Activated CD4-positive, alpha-beta memory T cell treated with anti-CD3 and anti-CD28 coated beads for 36 hours (primary cell): ENCODE results near the gene IQGAP3. TPM values are rescaled to one million over a fixed set of nuclear protein-coding genes. Genes with fewer than 3 reads are reported as not detected.

ENCODE experiments used
- CTCF ChIA-PET: fragments of 350-600 bp; sonication (Branson Sonifier 250); formaldehyde crosslinking; loops from one replicate; lab custom pipeline; 2021; ENCODE audit warnings: antibody characterized with exemption, inconsistent platforms; lab: Charles Lee
- POLR2A ChIA-PET: fragments of 350-600 bp; sonication (Branson Sonifier 250); formaldehyde crosslinking; loops from one replicate; lab custom pipeline; 2021; ENCODE audit warnings: antibody characterized with exemption; lab: Charles Lee
- DNase-seq: peaks from one replicate; pipeline ENCODE4 v3.0.0-alpha.2; 2020
- H3K27ac Mint-ChIP-seq: one replicate; pipeline ENCODE4 v1.8.0; 2021; ENCODE audit warnings: mixed read lengths
- H3K27me3 Mint-ChIP-seq: one replicate; pipeline ENCODE4 v1.8.0; 2021; ENCODE audit warnings: mixed read lengths
- H3K36me3 Mint-ChIP-seq: one replicate; pipeline ENCODE4 v1.8.0; 2021; ENCODE audit warnings: mixed read lengths
- H3K4me1 Mint-ChIP-seq: one replicate; pipeline ENCODE4 v1.8.0; 2021; ENCODE audit warnings: low read depth, mixed read lengths
- H3K4me3 Mint-ChIP-seq: one replicate; pipeline ENCODE4 v1.8.0; 2021; ENCODE audit warnings: mild to moderate bottlenecking, mixed read lengths
- H3K9me3 Mint-ChIP-seq: one replicate; pipeline ENCODE4 v1.8.0; 2021; ENCODE audit warnings: mixed read lengths
- intact Hi-C: fragments of 100-400 bp; cut with micrococcal nuclease; formaldehyde crosslinking; loops from one replicate; pipeline ENCODE4 v1.15.1; 2023
- total RNA-seq, 2 experiments: library from RNA; stranded (reverse); gene quantifications; one replicate each; pipeline ENCODE4 v1.2.3, GENCODE V29; 2021

IQGAP3 gene
- total RNA-seq, 2 experiments from 2014 or later, result 16.9 to 19.3 TPM

DNA sequence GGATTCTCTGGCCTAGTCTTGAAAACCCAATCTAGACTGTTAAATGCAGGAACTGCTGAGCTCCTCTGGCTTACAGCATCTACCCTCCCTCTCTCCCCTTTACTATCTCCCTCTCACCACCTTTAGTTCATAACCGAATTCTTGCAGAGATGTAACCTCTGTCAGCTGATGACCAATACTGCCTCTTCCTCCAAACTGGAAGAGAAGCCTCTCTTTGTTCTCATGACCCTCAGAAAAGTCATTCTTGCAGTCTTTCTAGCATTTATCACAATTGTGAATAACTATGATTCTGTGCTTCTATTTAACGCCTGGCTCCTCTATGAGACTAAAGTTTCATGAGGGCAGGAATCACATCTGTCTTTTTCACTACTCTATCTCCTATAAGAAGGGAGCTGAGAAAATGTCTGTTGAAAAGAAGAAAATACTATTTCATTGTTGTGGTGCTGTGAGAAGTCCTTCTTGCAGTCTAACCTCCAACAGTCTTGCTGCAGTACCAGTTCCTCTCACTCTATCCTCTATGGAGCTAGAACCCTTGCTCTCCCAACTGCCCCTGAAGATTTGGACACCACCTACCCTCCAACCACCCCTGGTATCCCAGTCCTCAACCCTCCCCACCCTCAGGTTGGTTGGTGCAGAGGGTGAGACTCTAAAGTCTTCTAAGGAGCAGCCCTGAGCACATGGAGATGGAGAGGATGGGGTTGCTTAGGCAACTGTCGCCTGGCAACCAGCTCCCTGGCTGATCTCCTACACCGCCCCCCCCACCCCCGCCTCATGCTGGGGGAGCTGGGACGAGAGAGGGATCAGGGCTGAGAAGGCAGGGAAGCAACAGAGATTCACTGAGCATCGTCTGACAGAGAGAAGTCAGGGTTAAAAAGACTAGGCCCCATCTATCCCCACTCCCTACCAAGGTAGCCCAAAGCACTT is 85.7 kb downstream of the IQGAP3 start:
- Mint-ChIP-seq H3K9me3 (no peaks in the 10 kb centered on the region), H3K27ac (peak overlapping the region; percentile 88), H3K27me3 (no peaks in the 10 kb centered on the region), H3K4me3 (no peak overlapping the region), H3K4me1 (peaks cover 85% of the 10 kb centered on the region), H3K36me3 (peaks cover 11% of the 10 kb centered on the region)
- ChIA-PET CTCF (interaction anchor here (1.0 to 1.7 kb wide), 4 partner anchors 14 to 121 kb away, joined by 3 to 5 read pairs (median 3); partner anchors contain the start of genes GPATCH4 and MEF2D), POLR2A (interaction anchor here (0.9 to 1.6 kb wide), 2 partner anchors 14 to 18 kb away, joined by 3 to 6 read pairs; partner anchors contain the start of gene MEF2D)
- intact Hi-C loops, result no loop called here
- DNase-seq, result no peak

DNA sequence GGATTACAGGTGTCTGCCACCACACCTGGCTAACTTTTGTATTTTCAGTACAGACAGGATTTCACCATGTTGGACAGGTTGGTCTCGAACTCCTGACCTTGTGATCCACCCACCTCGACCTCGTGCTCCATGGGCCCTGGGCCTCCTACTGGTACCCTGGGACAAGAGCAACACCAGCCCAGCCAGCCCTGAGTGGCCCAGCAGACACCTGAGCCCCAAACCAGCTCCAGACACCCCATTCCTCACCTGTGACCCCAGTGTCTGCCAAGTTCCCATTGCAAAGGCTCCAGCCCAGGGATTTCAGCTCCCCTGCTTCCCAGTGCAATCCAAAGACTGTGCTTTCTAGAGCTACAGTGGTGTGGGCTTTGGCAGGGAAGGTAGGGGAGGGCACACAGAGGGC is 86.4 kb downstream of the IQGAP3 start:
- peak overlapping the region; percentile 18 for H3K27ac Mint-ChIP-seq
- CTCF ChIA-PET, result interaction anchor here (1.0 to 3.2 kb wide), 6 partner anchors 9 to 122 kb away, joined by 3 to 13 read pairs (median 4); partner anchors contain the start of genes GPATCH4 and MEF2D
- H3K4me3 Mint-ChIP-seq, result no peak overlapping the region
- no peaks in the 10 kb centered on the region for H3K9me3 Mint-ChIP-seq
- no peaks in the 10 kb centered on the region for H3K27me3 Mint-ChIP-seq
- DNase-seq, result no peak
- intact Hi-C loops, result no loop called here
- POLR2A ChIA-PET, result interaction anchor here (0.6 to 1.6 kb wide), 4 partner anchors 15 to 1283 kb away, joined by 3 to 6 read pairs (median 4); partner anchors contain the start of gene MEF2D
- peaks cover 17% of the 10 kb centered on the region for H3K36me3 Mint-ChIP-seq
- peaks cover 85% of the 10 kb centered on the region for H3K4me1 Mint-ChIP-seq

DNA sequence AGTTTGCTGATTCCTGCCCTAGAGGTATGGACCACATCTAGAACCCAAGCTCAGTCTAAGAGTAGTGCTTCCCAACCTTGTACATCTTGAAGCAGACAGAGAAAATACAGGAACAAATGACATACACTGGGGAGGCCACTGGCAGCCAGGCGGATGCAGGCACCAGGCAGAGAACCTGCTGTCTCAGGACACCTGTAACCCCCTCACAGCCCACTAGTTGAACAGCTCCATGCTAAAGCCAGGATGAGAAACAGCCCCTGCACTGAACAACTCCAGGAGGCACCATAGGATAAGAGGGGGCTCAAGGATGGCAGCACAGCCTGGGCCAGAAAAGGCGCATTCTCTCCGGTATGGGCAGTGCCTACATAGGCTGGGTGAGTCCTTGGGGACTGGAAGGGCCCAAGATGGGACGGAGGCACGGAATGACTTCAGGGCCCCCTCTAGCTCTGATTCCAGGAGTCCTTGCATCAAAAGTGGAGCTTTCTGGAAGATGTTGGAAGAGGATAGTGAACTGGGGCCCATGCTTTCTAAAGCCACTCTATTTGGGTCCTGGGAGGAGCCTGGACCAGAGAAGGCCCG is 87.8 kb downstream of the IQGAP3 start:
- Mint-ChIP-seq H3K27ac (peak overlapping the region; percentile 9), H3K4me1 (peaks cover 81% of the 10 kb centered on the region), H3K36me3 (peaks cover 30% of the 10 kb centered on the region), H3K4me3 (no peak overlapping the region), H3K27me3 (no peaks in the 10 kb centered on the region), H3K9me3 (no peaks in the 10 kb centered on the region)
- POLR2A ChIA-PET, result interaction anchor here (0.9 to 1.9 kb wide), 5 partner anchors 9 to 21 kb away, joined by 3 to 8 read pairs (median 3); partner anchors contain the start of gene MEF2D
- intact Hi-C loops, result no loop called here
- DNase-seq, result no peak
- CTCF ChIA-PET, result interaction anchor here (3.2 to 5.8 kb wide), 2 partner anchors 15 to 99 kb away, joined by 13 to 180 read pairs; partner anchors contain the start of gene MEF2D

DNA sequence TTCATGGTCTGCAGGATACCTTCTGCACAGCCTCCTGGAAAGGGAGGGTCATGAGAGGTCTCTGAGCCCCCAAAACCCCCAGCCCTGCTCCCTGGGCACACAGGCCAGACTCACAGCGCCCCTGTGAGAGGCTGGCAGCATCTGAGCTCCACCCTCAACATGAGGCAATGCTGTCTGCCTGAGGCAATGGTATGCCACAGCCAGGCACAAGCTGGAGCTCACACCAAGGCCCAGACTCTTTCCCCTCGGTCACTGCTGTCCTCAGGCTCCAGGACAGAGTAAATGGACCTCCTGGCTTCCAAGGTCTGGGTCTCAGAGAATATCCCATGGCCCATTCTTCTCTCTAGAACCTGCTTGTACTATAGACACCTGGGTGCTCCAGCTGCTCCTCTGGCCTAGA is 89.0 kb downstream of the IQGAP3 start:
- H3K36me3 Mint-ChIP-seq, result peaks cover 38% of the 10 kb centered on the region
- no peaks in the 10 kb centered on the region for H3K27me3 Mint-ChIP-seq
- ChIA-PET POLR2A (interaction anchor here (1.1 to 1.9 kb wide), 3 partner anchors 16 to 23 kb away, joined by 3 to 8 read pairs (median 5); partner anchors contain the start of gene MEF2D), CTCF (interaction anchor here (1.5 to 5.8 kb wide), 3 partner anchors 17 to 98 kb away, joined by 5 to 180 read pairs (median 13); partner anchors contain the start of gene MEF2D)
- no peak overlapping the region for H3K4me3 Mint-ChIP-seq
- no peak for DNase-seq
- no peaks in the 10 kb centered on the region for H3K9me3 Mint-ChIP-seq
- peak overlapping the region; percentile 9 for H3K27ac Mint-ChIP-seq
- H3K4me1 Mint-ChIP-seq, result peaks cover 72% of the 10 kb centered on the region
- intact Hi-C loops, result no loop called here

DNA sequence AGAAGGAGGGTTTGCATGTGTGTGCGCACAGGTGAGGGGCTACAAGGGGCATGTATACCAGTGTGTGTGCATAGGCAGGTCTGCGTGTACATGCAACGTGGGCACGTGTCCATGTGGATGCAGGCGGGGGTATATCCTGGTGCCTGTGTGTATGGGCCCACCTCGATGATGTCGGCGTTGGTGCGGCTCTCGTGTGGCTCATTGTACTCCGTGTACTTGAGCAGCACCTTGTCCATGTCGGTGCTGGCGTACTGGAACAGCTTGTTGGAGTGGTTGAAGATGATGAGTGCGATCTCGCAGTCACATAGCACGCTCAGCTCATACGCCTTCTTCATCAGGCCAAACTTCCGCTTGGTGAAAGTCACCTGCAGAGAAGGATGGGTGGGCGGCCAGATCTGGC is 90.1 kb downstream of the IQGAP3 start:
- Mint-ChIP-seq H3K27me3 (no peaks in the 10 kb centered on the region), H3K4me3 (no peak overlapping the region), H3K9me3 (no peaks in the 10 kb centered on the region), H3K4me1 (peaks cover 68% of the 10 kb centered on the region), H3K36me3 (peaks cover 40% of the 10 kb centered on the region), H3K27ac (peak overlapping the region; percentile 79)
- CTCF ChIA-PET, result interaction anchor here (0.8 to 5.8 kb wide), 6 partner anchors 9 to 90 kb away, joined by 3 to 180 read pairs (median 10); partner anchors contain the start of genes IQGAP3 and MEF2D
- intact Hi-C loops, result no loop called here
- POLR2A ChIA-PET, result interaction anchor here (1.0 kb wide), 1 partner anchor 17 kb away, joined by 3 read pairs; no protein-coding TSS in a partner anchor
- DNase-seq, result no peak

DNA sequence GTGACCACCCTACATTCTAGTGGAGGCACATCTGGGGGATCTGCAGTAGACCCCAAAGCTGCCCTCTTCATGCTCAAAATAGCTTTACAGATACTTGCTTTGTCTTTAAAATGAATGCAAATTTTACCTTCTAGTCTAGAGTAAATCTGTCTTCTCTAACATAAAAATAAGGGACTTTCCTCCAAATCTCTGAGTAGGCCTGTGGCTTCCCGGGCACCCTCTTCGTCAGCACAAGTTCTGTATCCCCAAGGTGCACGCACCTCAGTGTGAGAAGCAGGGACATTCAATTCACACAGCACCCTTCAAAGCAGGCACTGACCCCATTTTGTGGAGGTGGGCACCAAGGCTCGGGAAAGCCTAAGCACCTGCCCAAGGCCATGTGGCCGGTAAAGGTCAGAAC is 90.8 kb downstream of the IQGAP3 start:
- H3K9me3 Mint-ChIP-seq, result no peaks in the 10 kb centered on the region
- H3K27me3 Mint-ChIP-seq, result no peaks in the 10 kb centered on the region
- peaks cover 68% of the 10 kb centered on the region for H3K4me1 Mint-ChIP-seq
- H3K27ac Mint-ChIP-seq, result peak overlapping the region; percentile 79
- intact Hi-C loops, result loop anchor here (2.0 kb wide), 1 partner anchor 25 kb away; no protein-coding TSS in a partner anchor
- POLR2A ChIA-PET, result interaction anchor here (1.0 to 3.1 kb wide), 2 partner anchors 17 to 19 kb away, joined by 3 to 23 read pairs; partner anchors contain the start of gene MEF2D
- H3K36me3 Mint-ChIP-seq, result peaks cover 44% of the 10 kb centered on the region
- CTCF ChIA-PET, result interaction anchor here (1.0 to 5.8 kb wide), 22 partner anchors 9 to 160 kb away, joined by 3 to 180 read pairs (median 11); partner anchors contain the start of genes BCAN, IQGAP3, MEF2D and TTC24
- peak overlapping the region; percentile 1 for H3K4me3 Mint-ChIP-seq
- peak; percentile 71 for DNase-seq

DNA sequence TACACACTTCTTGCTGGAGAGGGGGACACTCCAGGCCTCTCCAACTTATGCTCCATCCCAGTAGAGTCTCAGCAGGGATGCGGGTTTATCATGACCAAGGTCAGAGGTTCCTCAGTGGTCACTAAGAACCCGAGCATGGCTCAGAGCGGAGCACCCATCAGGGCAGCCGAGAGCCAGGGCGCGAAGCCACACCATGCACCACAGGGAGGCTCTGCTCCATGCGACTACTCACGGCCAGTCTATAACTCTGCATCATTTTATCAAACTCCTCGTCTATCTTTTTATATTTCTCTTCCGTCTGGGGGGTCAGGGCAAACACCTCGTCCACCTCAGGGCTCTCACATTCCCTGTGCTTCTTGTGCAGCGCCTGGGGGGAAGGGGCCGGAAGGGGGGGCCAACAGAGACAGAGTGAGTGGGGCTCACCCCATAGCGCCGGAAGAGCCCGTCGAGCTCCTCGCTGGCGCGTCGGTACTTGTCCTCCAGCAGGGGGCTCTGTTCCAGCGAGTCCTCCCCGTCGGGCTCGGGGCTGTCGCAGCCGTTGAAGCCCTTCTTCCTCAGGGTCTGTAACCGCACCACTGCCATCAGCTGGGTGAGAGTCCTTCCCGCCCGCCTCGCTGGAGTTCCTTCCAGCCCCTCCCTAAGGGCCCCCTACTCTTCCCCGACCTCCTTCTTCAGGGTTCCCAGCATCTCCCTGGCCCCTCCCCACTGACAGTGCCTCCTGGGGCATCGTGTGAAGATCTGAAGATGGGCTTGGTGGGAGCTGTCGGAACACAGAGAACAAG is 91.8 kb downstream of the IQGAP3 start:
- peak; percentile 83 for DNase-seq
- Mint-ChIP-seq H3K27ac (peak overlapping the region; percentile 79), H3K36me3 (peaks cover 51% of the 10 kb centered on the region), H3K9me3 (no peaks in the 10 kb centered on the region), H3K4me3 (peak overlapping the region; percentile 39), H3K27me3 (no peaks in the 10 kb centered on the region), H3K4me1 (peaks cover 66% of the 10 kb centered on the region)
- ChIA-PET CTCF (interaction anchor here (0.6 to 5.8 kb wide), 43 partner anchors 10 to 308 kb away, joined by 3 to 180 read pairs (median 4); partner anchors contain the start of genes BCAN, MEF2D, NAXE and TTC24), POLR2A (interaction anchor here (0.5 to 3.1 kb wide), 3 partner anchors 20 to 121 kb away, joined by 4 to 23 read pairs (median 6); partner anchors contain the start of genes GPATCH4 and MEF2D)
- intact Hi-C loops, result loop anchor here (1.0 to 2.0 kb wide), 4 partner anchors 8 to 128 kb away; no protein-coding TSS in a partner anchor

DNA sequence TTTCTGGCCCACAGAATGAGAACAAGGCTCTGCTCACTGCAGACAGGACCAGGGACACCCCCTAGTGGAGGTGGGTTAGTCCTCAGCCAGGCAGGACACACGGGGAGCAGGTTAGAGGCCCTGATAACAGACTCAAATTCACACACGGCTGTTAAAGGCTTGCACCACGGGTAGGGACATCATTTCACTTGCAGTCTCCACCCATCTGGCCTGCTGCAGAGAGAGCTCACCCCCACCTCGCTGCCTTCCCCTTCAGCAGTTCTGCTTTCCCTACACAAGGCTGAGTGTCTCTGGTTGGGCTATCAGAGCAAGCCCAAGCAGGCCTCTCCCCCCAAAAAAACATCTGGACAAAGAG is 92.4 kb downstream of the IQGAP3 start:
- peaks cover 56% of the 10 kb centered on the region for H3K36me3 Mint-ChIP-seq
- no peaks in the 10 kb centered on the region for H3K27me3 Mint-ChIP-seq
- H3K27ac Mint-ChIP-seq, result peak overlapping the region; percentile 79
- peaks cover 63% of the 10 kb centered on the region for H3K4me1 Mint-ChIP-seq
- DNase-seq, result no peak
- H3K4me3 Mint-ChIP-seq, result no peak overlapping the region
- intact Hi-C loops, result loop anchor here (1.0 to 2.0 kb wide), 4 partner anchors 8 to 128 kb away; no protein-coding TSS in a partner anchor
- CTCF ChIA-PET, result interaction anchor here (0.6 to 5.8 kb wide), 38 partner anchors 10 to 307 kb away, joined by 3 to 180 read pairs (median 4); partner anchors contain the start of genes MEF2D, NAXE and TTC24
- POLR2A ChIA-PET, result interaction anchor here (1.1 to 3.1 kb wide), 2 partner anchors 21 to 25 kb away, joined by 4 to 23 read pairs; partner anchors contain the start of gene MEF2D
- no peaks in the 10 kb centered on the region for H3K9me3 Mint-ChIP-seq

DNA sequence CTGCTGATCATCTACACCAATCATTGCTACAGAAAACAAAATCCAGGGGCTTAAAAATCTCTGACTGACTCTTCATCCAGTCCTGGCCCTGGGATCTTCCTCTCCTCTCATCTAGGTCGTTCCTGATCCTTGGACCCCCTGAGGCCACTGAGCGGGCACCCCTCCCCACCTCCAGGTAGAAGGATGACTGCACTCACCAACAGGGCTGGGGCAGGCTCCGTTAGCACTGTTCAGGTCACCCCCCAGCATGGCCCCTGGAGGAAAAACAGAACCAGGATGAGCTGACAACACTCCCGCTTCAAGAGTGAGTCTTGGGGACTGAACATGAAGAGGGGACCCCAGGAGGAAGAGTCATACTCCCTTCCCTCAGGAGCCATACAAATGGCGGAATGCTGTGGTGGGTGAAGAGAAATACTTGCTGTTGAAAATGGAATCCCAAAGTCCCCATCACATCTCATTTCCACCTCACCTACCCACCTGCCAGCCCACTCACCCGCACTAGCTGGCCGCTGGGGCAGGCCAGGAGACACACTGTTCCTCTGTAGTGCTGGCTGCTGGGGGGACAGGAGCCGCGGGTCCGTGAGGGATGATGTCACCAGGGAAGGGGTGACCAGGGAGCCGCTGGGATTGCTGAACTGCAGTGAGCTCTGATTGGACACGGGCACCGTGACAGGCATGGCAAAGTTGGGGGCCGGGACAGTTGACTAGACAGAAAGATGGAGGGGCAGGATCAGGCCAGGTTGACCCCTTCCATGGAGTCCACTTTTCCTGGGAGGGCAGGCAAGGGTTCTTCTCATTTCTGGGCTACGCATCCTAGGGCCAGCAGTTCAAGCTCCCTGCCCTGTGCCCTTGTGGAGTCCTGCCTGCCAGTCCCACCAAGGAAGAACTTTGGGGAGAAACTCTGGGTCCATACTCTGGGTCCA is 93.0 kb downstream of the IQGAP3 start:
- intact Hi-C loops, result loop anchor here (1.0 to 2.0 kb wide), 4 partner anchors 9 to 129 kb away; no protein-coding TSS in a partner anchor
- Mint-ChIP-seq H3K4me3 (no peak overlapping the region), H3K9me3 (no peaks in the 10 kb centered on the region), H3K27ac (no peak overlapping the region), H3K36me3 (peaks cover 60% of the 10 kb centered on the region), H3K27me3 (no peaks in the 10 kb centered on the region), H3K4me1 (peaks cover 61% of the 10 kb centered on the region)
- no peak for DNase-seq
- ChIA-PET CTCF (interaction anchor here (0.8 to 5.8 kb wide), 5 partner anchors 12 to 112 kb away, joined by 3 to 180 read pairs (median 11); partner anchors contain the start of genes MEF2D and NAXE), POLR2A (interaction anchor here (1.4 to 3.1 kb wide), 2 partner anchors 9 to 21 kb away, joined by 3 to 23 read pairs; partner anchors contain the start of gene MEF2D)
